CD4-positive, CD25-positive, alpha-beta regulatory T cell (primary cell): ENCODE results near the gene TIGD4. TPM values are rescaled to one million over a fixed set of nuclear protein-coding genes. Genes with fewer than 3 reads are reported as not detected.

Experiments
- ATAC-seq, 2 donors: fragments of 150-1000 bp; cut with Tn5 transposase; one replicate each; pipeline ENCODE4 v1.10.0; 2021; ENCODE audit warnings: low read depth in 2 of 2, moderate number of reproducible peaks in 2 of 2, moderate library complexity in 1 of 2
- DNase-seq, 3 donors: peaks; one replicate each; pipeline versions ENCODE4 v3.0.0 to v3.0.0-alpha.2; 2012 to 2022; ENCODE audit warnings: mixed read lengths in 1 of 3
- H3K27ac ChIP-seq: one replicate; pipeline ENCODE4 v1.7.0; 2013; ENCODE audit warnings: mild to moderate bottlenecking, low read length; ENCODE audit not compliant: insufficient read depth, poor library complexity, severe bottlenecking
- H3K27me3 ChIP-seq: one replicate; pipeline ENCODE4 v1.7.0; 2013; ENCODE audit warnings: low read length; ENCODE audit not compliant: control insufficient read depth, insufficient read depth
- H3K36me3 ChIP-seq: one replicate; pipeline ENCODE4 v1.7.0; 2013; ENCODE audit warnings: mild to moderate bottlenecking, low read length, moderate library complexity; ENCODE audit not compliant: control insufficient read depth, insufficient read depth
- H3K4me1 ChIP-seq: 2 replicates; pipeline ENCODE4 v1.7.0; 2013; ENCODE audit warnings: mild to moderate bottlenecking, low read length; ENCODE audit not compliant: insufficient read depth, control insufficient read depth, poor library complexity, severe bottlenecking
- H3K4me3 ChIP-seq: one replicate; pipeline ENCODE4 v1.7.0; 2013; ENCODE audit warnings: low read depth, mild to moderate bottlenecking, low read length, moderate library complexity
- H3K9me3 ChIP-seq, 2 experiments: 1 replicate in 1 of 2; 2 replicates in 1 of 2; pipeline ENCODE4 v1.7.0; 2013; ENCODE audit warnings: low read length in 2 of 2, mild to moderate bottlenecking in 1 of 2, moderate library complexity in 1 of 2; ENCODE audit not compliant: control insufficient read depth in 2 of 2
- H3K27ac Mint-ChIP-seq, 3 donors: one replicate each; pipeline ENCODE4 v1.8.0; 2020 to 2022; ENCODE audit warnings: mild to moderate bottlenecking in 3 of 3, mixed read lengths in 3 of 3, moderate library complexity in 2 of 3
- H3K27me3 Mint-ChIP-seq: one replicate; pipeline ENCODE4 v1.8.0; 2022; ENCODE audit warnings: mild to moderate bottlenecking, mixed read lengths
- H3K36me3 Mint-ChIP-seq: one replicate; pipeline ENCODE4 v1.8.0; 2020; ENCODE audit warnings: mixed read lengths
- H3K4me1 Mint-ChIP-seq, 4 donors: one replicate each; pipeline ENCODE4 v1.8.0; 2020 to 2022; ENCODE audit warnings: mixed read lengths in 4 of 4, mild to moderate bottlenecking in 1 of 4
- H3K4me3 Mint-ChIP-seq, 4 donors: one replicate each; pipeline ENCODE4 v1.8.0; 2020 to 2022; ENCODE audit warnings: mild to moderate bottlenecking in 4 of 4, mixed read lengths in 4 of 4, moderate library complexity in 3 of 4
- H3K9me3 Mint-ChIP-seq, 7 donors: one replicate each; pipeline ENCODE4 v1.8.0; 2020 to 2022; ENCODE audit warnings: mixed read lengths in 7 of 7, mild to moderate bottlenecking in 3 of 7, moderate library complexity in 2 of 7
- polyA plus RNA-seq, 4 donors: library from polyadenylated mRNA; unstranded; fragments of 300-500 nt; fragmentation: Illumina TruSeq; gene quantifications; one replicate each; pipeline ENCODE4 v1.2.3, GENCODE V29; 2021
- total RNA-seq: library from RNA; stranded (reverse); gene quantifications from one replicate; pipeline ENCODE4 v1.2.3, GENCODE V29; 2022

The TIGD4 gene
- total and polyA plus RNA-seq, 5 donors from 2014 or later: 0.18 to 0.25 TPM; not detected in 3

GRCh38 chr4:152763796-152764195, 15.7 kb downstream of the TIGD4 start:
- H3K4me3 ChIP-seq: no peak overlapping the region

GRCh38 chr4:152748619-152749018, 30.9 kb downstream of the TIGD4 start:
- ATAC-seq: no peak

More at GRCh38 chr4:152763796-152764195, 15.7 kb downstream of the TIGD4 start:
- no peak overlapping the region for H3K27ac ChIP-seq
- no peak for ATAC-seq
- no peaks in the 10 kb centered on the region for H3K4me1 ChIP-seq
- Mint-ChIP-seq H3K4me3 (no peak overlapping the region), H3K27ac (no peak overlapping the region), H3K36me3 (no peaks in the 10 kb centered on the region), H3K27me3 (peaks cover 30% of the 10 kb centered on the region), H3K4me1 (no peaks in the 10 kb centered on the region), H3K9me3 (no peaks in the 10 kb centered on the region)
- no peaks in the 10 kb centered on the region for H3K9me3 ChIP-seq
- H3K36me3 ChIP-seq: no peaks in the 10 kb centered on the region
- no peak for DNase-seq
- H3K27me3 ChIP-seq: peaks cover 8% of the 10 kb centered on the region

GRCh38 chr4:152747444-152747843, 32.1 kb downstream of the TIGD4 start:
- no peak for ATAC-seq
- Histone ChIP-seq H3K9me3 (no peaks in the 10 kb centered on the region), H3K27ac (no peak overlapping the region), H3K4me1 (no peaks in the 10 kb centered on the region), H3K27me3 (no peaks in the 10 kb centered on the region), H3K36me3 (no peaks in the 10 kb centered on the region), H3K4me3 (no peak overlapping the region)
- H3K4me3 Mint-ChIP-seq: no peak overlapping the region
- H3K27me3 Mint-ChIP-seq: no peaks in the 10 kb centered on the region
- H3K4me1 Mint-ChIP-seq: no peaks in the 10 kb centered on the region
- no peaks in the 10 kb centered on the region for H3K36me3 Mint-ChIP-seq
- DNase-seq: no peak
- H3K27ac Mint-ChIP-seq: no peak overlapping the region
- no peaks in the 10 kb centered on the region for H3K9me3 Mint-ChIP-seq

More at GRCh38 chr4:152748619-152749018, 30.9 kb downstream of the TIGD4 start:
- H3K4me3 ChIP-seq: no peak overlapping the region
- Mint-ChIP-seq H3K27me3 (peaks cover 4% of the 10 kb centered on the region), H3K9me3 (no peaks in the 10 kb centered on the region), H3K27ac (no peak overlapping the region), H3K4me3 (no peak overlapping the region), H3K4me1 (no peaks in the 10 kb centered on the region), H3K36me3 (no peaks in the 10 kb centered on the region)
- no peak for DNase-seq
- peaks cover 2% of the 10 kb centered on the region for H3K27me3 ChIP-seq
- H3K36me3 ChIP-seq: no peaks in the 10 kb centered on the region
- no peaks in the 10 kb centered on the region for H3K4me1 ChIP-seq
- no peaks in the 10 kb centered on the region for H3K9me3 ChIP-seq
- no peak overlapping the region for H3K27ac ChIP-seq

- no peak overlapping the region for H3K27ac Mint-ChIP-seq
- no peak overlapping the region for H3K4me3 ChIP-seq
- H3K36me3 Mint-ChIP-seq: no peaks in the 10 kb centered on the region
- H3K4me3 Mint-ChIP-seq: no peak overlapping the region
- no peak overlapping the region for H3K27ac ChIP-seq
- no peak for DNase-seq
- no peaks in the 10 kb centered on the region for H3K4me1 ChIP-seq
- peaks cover 0 to 5% (median 2%) of the 10 kb centered on the region in 4 donors for H3K4me1 Mint-ChIP-seq
- H3K36me3 ChIP-seq: no peaks in the 10 kb centered on the region
- peaks cover 4% of the 10 kb centered on the region for H3K27me3 Mint-ChIP-seq
- no peak for ATAC-seq
- no peaks in the 10 kb centered on the region for H3K27me3 ChIP-seq
- peaks cover 0 to 1% (median 0%) of the 10 kb centered on the region in 7 donors for H3K9me3 Mint-ChIP-seq
- H3K9me3 ChIP-seq: no peaks in the 10 kb centered on the region
Measured at GRCh38 chr4:152738827-152739226, 40.7 kb downstream of the TIGD4 start.

- H3K9me3 Mint-ChIP-seq: no peaks in the 10 kb centered on the region
- ATAC-seq: no peak
Measured at GRCh38 chr4:152735906-152736305, 43.6 kb downstream of the TIGD4 start.

GRCh38 chr4:152735396-152735859, 44.1 kb downstream of the TIGD4 start:
- H3K27ac Mint-ChIP-seq: no peak overlapping the region
- peak in 2 of 3 donors; percentile 36 to 46 for DNase-seq
- peaks cover 0 to 5% (median 2%) of the 10 kb centered on the region in 4 donors for H3K4me1 Mint-ChIP-seq
- Histone ChIP-seq H3K9me3 (no peaks in the 10 kb centered on the region), H3K4me1 (no peaks in the 10 kb centered on the region), H3K27ac (no peak overlapping the region), H3K4me3 (no peak overlapping the region), H3K27me3 (no peaks in the 10 kb centered on the region), H3K36me3 (no peaks in the 10 kb centered on the region)
- H3K27me3 Mint-ChIP-seq: peaks cover 4% of the 10 kb centered on the region
- peak; percentile 45 to 58 for ATAC-seq
- H3K4me3 Mint-ChIP-seq: no peak overlapping the region
- H3K9me3 Mint-ChIP-seq: no peaks in the 10 kb centered on the region
- no peaks in the 10 kb centered on the region for H3K36me3 Mint-ChIP-seq

More at GRCh38 chr4:152735906-152736305, 43.6 kb downstream of the TIGD4 start:
- Mint-ChIP-seq H3K4me3 (no peak overlapping the region), H3K4me1 (peaks cover 0 to 5% (median 2%) of the 10 kb centered on the region in 4 donors), H3K27ac (no peak overlapping the region), H3K36me3 (no peaks in the 10 kb centered on the region), H3K27me3 (peaks cover 4% of the 10 kb centered on the region)
- H3K27me3 ChIP-seq: no peaks in the 10 kb centered on the region
- no peaks in the 10 kb centered on the region for H3K36me3 ChIP-seq
- H3K27ac ChIP-seq: no peak overlapping the region
- no peaks in the 10 kb centered on the region for H3K4me1 ChIP-seq
- H3K9me3 ChIP-seq: no peaks in the 10 kb centered on the region
- no peak for DNase-seq
- H3K4me3 ChIP-seq: no peak overlapping the region

- DNase-seq (no peak), ATAC-seq (no peak)
- Histone ChIP-seq H3K36me3 (no peaks in the 10 kb centered on the region), H3K27ac (no peak overlapping the region), H3K4me3 (no peak overlapping the region), H3K4me1 (no peaks in the 10 kb centered on the region), H3K27me3 (no peaks in the 10 kb centered on the region), H3K9me3 (no peaks in the 10 kb centered on the region)
- H3K4me1 Mint-ChIP-seq: peaks cover 0 to 5% (median 2%) of the 10 kb centered on the region in 4 donors
- H3K4me3 Mint-ChIP-seq: no peak overlapping the region
- no peaks in the 10 kb centered on the region for H3K36me3 Mint-ChIP-seq
- H3K27ac Mint-ChIP-seq: peak overlapping the region in 1 of 3 donors; percentile 42
- no peaks in the 10 kb centered on the region for H3K9me3 Mint-ChIP-seq
- peaks cover 4% of the 10 kb centered on the region for H3K27me3 Mint-ChIP-seq
Measured at GRCh38 chr4:152734699-152735050, 44.9 kb downstream of the TIGD4 start.

- Mint-ChIP-seq H3K9me3 (no peaks in the 10 kb centered on the region), H3K4me1 (peaks cover 0 to 5% (median 2%) of the 10 kb centered on the region in 4 donors)
Measured at GRCh38 chr4:152734015-152734698, 45.4 kb downstream of the TIGD4 start.

More at GRCh38 chr4:152734015-152734698, 45.4 kb downstream of the TIGD4 start:
- Histone ChIP-seq H3K9me3 (no peaks in the 10 kb centered on the region), H3K27me3 (no peaks in the 10 kb centered on the region), H3K36me3 (no peaks in the 10 kb centered on the region), H3K4me3 (no peak overlapping the region), H3K27ac (no peak overlapping the region), H3K4me1 (no peaks in the 10 kb centered on the region)
- no peak overlapping the region for H3K4me3 Mint-ChIP-seq
- H3K36me3 Mint-ChIP-seq: no peaks in the 10 kb centered on the region
- ATAC-seq: no peak
- DNase-seq: no peak
- peaks cover 4% of the 10 kb centered on the region for H3K27me3 Mint-ChIP-seq
- H3K27ac Mint-ChIP-seq: peak overlapping the region in 1 of 3 donors; percentile 42
